Motor neuron (in vitro differentiated cells): Measurements from ENCODE around the gene DPY19L3. TPM values are rescaled to one million over a fixed set of nuclear protein-coding genes. Genes with fewer than 3 reads are reported as not detected.
"Not testable (repeated sequence)": the region's sequence is repeated elsewhere in the genome, so short reads cannot be mapped to it uniquely, and the experiment has no call there.

Source experiments
- ATAC-seq, 8 experiments: fragments of 200-7000 bp; cut with Tn5 transposase; replicated peaks in 6 of 8; 2 replicates each; pipeline ENCODE4 v1.8.0; 2021; ENCODE audit warnings: mild to moderate bottlenecking in 8 of 8, moderate library complexity in 8 of 8
- H3K27ac ChIP-seq, 2 donors: fragments of 250-450 bp; sonication (Bioruptor Pico); 2 replicates each; pipeline ENCODE4 v1.9.0; 2021; ENCODE audit warnings: antibody characterized with exemption in 2 of 2, mild to moderate bottlenecking in 2 of 2, moderate library complexity in 1 of 2
- H3K4me1 ChIP-seq, 2 donors: fragments of 250-450 bp; sonication (Bioruptor Pico); replicated peaks in 1 of 2; 2 replicates each; pipeline ENCODE4 v1.6.1; 2021; ENCODE audit warnings: antibody characterized with exemption in 2 of 2, mild to moderate bottlenecking in 2 of 2, moderate library complexity in 1 of 2
- H3K4me3 ChIP-seq, 5 donors: fragments of 250-450 bp; sonication (Bioruptor Pico); 2 replicates each; pipeline ENCODE4 v1.9.0; 2021; ENCODE audit warnings: antibody characterized with exemption in 5 of 5, mild to moderate bottlenecking in 5 of 5, moderate library complexity in 4 of 5
- WGBS, 10 experiments: fragments of 450-650 bp; shearing (Covaris generic); methylation state at CpG; one replicate each; pipeline ENCODE4 v1.0.0; 2022; 5-methylcytosine and 5-hydroxymethylcytosine counted together
- in situ Hi-C, 9 experiments: fragments of 400-800 bp; cut with MboI; loops; one replicate each; pipeline ENCODE4 v1.15.0; 2021; ENCODE audit warnings: low sequenced_read_pairs in 9 of 9, low pct_unique_long_range_greater_than_20kb in 2 of 9; ENCODE audit not compliant: unreplicated experiment in 9 of 9
- total RNA-seq, 8 experiments: library from RNA; unstranded; fragments of 300-600 nt; gene quantifications; 2 replicates each; pipeline versions ENCODE4 v1.2.3 to v1.2.4, GENCODE V29; 2022

Gene DPY19L3
- total RNA-seq, 8 experiments from 2014 or later, result 22.2 to 69.3 (median 36.3) TPM

GRCh38 chr19:32372726-32373517, 32.6 kb upstream of the DPY19L3 start:
- H3K27ac ChIP-seq, result no peak overlapping the region
- peak in 2 of 8 experiments; percentile 5 to 14 for ATAC-seq

GRCh38 chr19:32373585-32374295, 31.8 kb upstream of the DPY19L3 start:
- H3K4me3 ChIP-seq, result no peak overlapping the region
- WGBS, 10 experiments, result 8 to 56% (median 30%) methylated on average over 2 to 10 of the region's 10 CpGs

More at GRCh38 chr19:32372726-32373517, 32.6 kb upstream of the DPY19L3 start:
- H3K4me1 ChIP-seq, result no peaks in the 10 kb centered on the region
- 20 to 96% (median 81%) methylated on average over 1 to 6 of the region's 7 CpGs; no CpG with 5 or more reads in 3 of the 10 experiments for WGBS, 10 experiments
- in situ Hi-C loops, result no loop called here
- H3K4me3 ChIP-seq, result no peak overlapping the region

GRCh38 chr19:32374362-32374761, 31.2 kb upstream of the DPY19L3 start:
- H3K4me3 ChIP-seq, in situ Hi-C loops, H3K4me1 ChIP-seq, H3K27ac ChIP-seq, ATAC-seq: not testable (repeated sequence)
- 79 to 100% (median 100%) methylated on average over 1 to 3 of the region's 3 CpGs; no CpG with 5 or more reads in 3 of the 10 experiments for WGBS, 10 experiments

More at GRCh38 chr19:32373585-32374295, 31.8 kb upstream of the DPY19L3 start:
- H3K4me1 ChIP-seq, result no peaks in the 10 kb centered on the region
- in situ Hi-C loops, result no loop called here
- ATAC-seq, result peak; percentile 91 to 100 (median 99)
- H3K27ac ChIP-seq, result no peak overlapping the region

- H3K4me3 ChIP-seq, ATAC-seq, H3K4me1 ChIP-seq, H3K27ac ChIP-seq, in situ Hi-C loops: not testable (repeated sequence)
- WGBS, 10 experiments, result 87 to 100% (median 94%) methylated on average over 1 to 5 of the region's 9 CpGs; no CpG with 5 or more reads in 2 of the 10 experiments
These were observed 28.5 kb upstream of the DPY19L3 start for GRCh38 chr19:32377088-32377487.

DNA sequence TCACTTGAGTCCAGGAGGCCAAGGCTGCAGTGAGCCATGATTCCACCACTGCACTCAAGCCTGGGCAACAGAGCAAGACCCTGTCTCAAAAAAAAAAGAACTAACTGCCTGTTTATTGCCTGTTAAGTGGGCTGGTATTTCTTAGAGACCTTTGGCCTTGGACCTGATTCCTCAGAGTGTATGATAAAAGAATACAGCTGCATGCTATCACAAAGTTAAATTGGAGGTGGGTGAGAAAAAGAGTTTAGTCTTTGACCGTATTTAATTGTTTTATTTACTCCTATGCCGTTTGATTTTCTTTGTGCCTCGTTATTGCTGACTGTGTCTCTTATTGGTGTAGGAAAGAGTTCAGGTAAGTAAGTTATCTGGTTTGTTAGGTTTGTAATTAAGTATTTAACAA, 25.3 kb upstream of the DPY19L3 start:
- WGBS, 10 experiments, result 90 to 100% (median 100%) methylated on average over 1 to 3 of the region's 3 CpGs; no CpG with 5 or more reads in 1 of the 10 experiments
- Histone ChIP-seq H3K4me3 (no peak overlapping the region), H3K4me1 (no peaks in the 10 kb centered on the region), H3K27ac (no peak overlapping the region)
- in situ Hi-C loops, result no loop called here
- ATAC-seq, result no peak

- in situ Hi-C loops, result no loop called here
- no peak overlapping the region for H3K27ac ChIP-seq
- H3K4me1 ChIP-seq, result peaks cover 0 to 5% of the 10 kb centered on the region in 2 donors
- WGBS, 10 experiments, result 24 to 95% (median 59%) methylated on average over 2 to 7 of the region's 7 CpGs
- ATAC-seq, result peak; percentile 23 to 99 (median 95)
- no peak overlapping the region for H3K4me3 ChIP-seq
These were observed 17.7 kb upstream of the DPY19L3 start for GRCh38 chr19:32387701-32388392.

- in situ Hi-C loops, result no loop called here
- H3K4me3 ChIP-seq, result no peak overlapping the region
- peak in 5 of 8 experiments; percentile 25 to 64 (median 36) for ATAC-seq
- peaks cover 0 to 5% of the 10 kb centered on the region in 2 donors for H3K4me1 ChIP-seq
- H3K27ac ChIP-seq, result no peak overlapping the region
- WGBS, 10 experiments, result 46 to 100% (median 87%) methylated on average over 1 to 3 of the region's 3 CpGs; no CpG with 5 or more reads in 1 of the 10 experiments
These were observed 17.1 kb upstream of the DPY19L3 start for GRCh38 chr19:32388393-32388855.

DNA sequence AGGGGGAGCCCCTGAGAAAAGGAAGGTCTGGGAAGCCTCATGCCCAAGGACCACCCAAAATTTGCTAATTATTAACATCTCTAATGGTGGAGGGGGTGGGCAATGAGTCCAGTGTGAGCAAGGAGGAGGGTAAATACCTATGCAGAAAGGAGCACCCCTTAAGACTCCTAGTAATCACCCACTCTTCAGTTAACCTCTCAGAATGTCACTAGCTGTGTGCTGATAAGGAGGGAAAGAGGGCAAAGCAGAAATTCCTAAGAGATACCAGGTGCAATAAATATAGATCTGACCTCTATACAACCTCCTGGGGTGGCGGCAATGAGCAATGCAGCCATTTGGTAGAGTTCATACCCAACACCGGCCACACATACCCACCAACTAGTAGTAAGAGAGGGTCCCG, 12.7 kb upstream of the DPY19L3 start:
- in situ Hi-C loops, result no loop called here

DNA sequence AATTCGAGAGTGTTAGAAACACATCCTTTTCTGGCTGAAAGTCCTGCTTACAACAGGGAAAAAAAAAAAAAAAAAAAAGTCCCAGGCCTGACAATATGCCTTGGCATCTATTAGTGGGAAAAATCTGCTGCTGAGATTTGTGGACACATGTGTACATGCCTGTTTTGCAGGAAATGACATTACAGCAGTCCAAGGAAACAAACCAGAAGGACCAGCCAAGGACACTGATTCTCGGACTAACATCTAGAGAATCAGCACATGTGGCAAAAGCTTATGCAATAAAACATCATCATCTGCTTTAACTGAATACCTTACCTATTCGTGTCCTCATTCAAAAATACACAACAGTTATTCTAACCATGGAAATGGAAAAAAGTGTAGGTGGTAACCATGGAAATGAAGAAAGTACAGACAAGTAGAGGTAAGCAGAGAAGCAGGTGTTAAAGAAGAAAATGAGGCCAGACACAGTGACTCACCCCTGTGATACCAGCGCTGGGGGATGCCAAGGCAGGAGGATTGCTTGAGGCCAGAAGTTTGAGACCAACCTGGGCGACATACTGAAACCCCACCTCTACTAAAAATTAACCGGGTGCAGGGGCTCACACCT, 9.4 kb upstream of the DPY19L3 start:
- ATAC-seq, result no peak
- whole genome bisulfite sequencing, 10 experiments, result 38 to 95% (median 80%) methylated on average over 1 to 5 of the region's 6 CpGs; no CpG with 5 or more reads in 1 of the 10 experiments
- H3K4me1 ChIP-seq, result no peaks in the 10 kb centered on the region

More for the DNA sequence above, 12.7 kb upstream of the DPY19L3 start:
- ATAC-seq, result no peak
- peaks cover 0 to 5% of the 10 kb centered on the region in 2 donors for H3K4me1 ChIP-seq
- no peak overlapping the region for H3K27ac ChIP-seq
- 72 to 100% (median 91%) methylated on average over 1 to 3 of the region's 3 CpGs; no CpG with 5 or more reads in 6 of the 10 experiments for WGBS, 10 experiments
- no peak overlapping the region for H3K4me3 ChIP-seq

DNA sequence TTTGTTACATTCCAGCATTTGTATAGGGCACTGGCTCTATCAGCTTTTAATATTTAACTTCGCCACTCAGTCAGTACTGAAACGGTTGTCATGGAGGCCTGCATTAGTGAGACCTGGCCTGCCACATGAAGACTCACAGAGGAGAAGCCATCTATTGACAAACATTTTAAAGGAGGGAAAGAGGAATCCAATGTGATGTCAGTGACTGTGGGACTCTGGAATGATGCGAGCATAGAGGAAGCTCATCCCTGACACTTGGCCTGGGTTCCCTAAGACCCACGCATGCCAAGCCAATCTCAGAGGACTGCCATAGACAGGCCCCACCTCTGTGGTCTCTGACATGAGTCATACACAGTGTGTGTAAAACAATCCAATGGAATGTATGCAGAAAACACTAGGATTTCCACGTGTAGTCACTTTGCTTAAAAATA, 7.9 kb upstream of the DPY19L3 start:
- WGBS, 10 experiments, result 0 to 100% (median 47%) methylated on average over 1 to 5 of the region's 5 CpGs; no CpG with 5 or more reads in 2 of the 10 experiments
- Histone ChIP-seq H3K4me3 (no peak overlapping the region), H3K27ac (no peak overlapping the region), H3K4me1 (no peaks in the 10 kb centered on the region)
- in situ Hi-C loops, result no loop called here
- peak in 5 of 8 experiments; percentile 55 to 100 (median 68) for ATAC-seq

More for the DNA sequence above, 9.4 kb upstream of the DPY19L3 start:
- H3K4me3 ChIP-seq, result no peak overlapping the region
- H3K27ac ChIP-seq, result no peak overlapping the region
- in situ Hi-C loops, result no loop called here

GRCh38 chr19:32401992-32402391, 3.6 kb upstream of the DPY19L3 start:
- in situ Hi-C loops, result no loop called here
- Histone ChIP-seq H3K4me3 (no peak overlapping the region), H3K27ac (no peak overlapping the region), H3K4me1 (peaks cover 17 to 22% of the 10 kb centered on the region in 2 donors)
- ATAC-seq, result no peak
- 33 to 100% (median 88%) methylated on average over 1 of the region's 1 CpG for WGBS, 10 experiments

DNA sequence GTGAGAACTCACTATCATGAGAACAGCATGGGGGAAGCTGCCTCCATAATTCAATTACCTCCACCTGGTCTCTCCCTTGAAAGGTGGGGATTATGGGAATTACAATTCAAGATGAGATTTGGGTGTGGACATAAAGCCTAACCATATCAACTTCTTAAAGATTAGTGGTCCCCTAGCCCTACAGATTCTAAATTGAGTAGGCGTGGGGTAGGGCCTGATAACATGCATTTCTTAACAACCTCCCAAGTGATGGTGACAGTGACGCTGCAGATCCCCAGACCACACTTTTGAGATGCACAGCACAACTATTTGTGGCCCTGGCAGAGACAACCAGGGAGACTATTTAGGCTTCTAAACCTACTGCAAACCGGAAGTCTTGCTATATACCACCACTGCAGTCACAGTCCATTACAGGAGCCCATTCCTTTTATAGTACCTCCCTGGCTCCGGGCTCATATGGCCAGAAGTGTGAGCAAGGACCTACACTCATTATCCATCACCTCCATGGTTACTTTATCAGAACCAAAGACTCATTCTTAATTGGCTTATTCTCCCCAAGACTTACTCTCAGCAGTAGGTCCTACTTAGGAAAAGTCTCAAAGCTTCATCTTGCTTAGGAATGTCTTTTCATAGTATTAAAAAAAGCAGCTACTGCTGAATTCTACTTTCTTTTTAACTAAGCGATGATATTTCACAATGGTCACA, 2.1 kb upstream of the DPY19L3 start:
- no peak for ATAC-seq
- H3K4me3 ChIP-seq, result peak overlapping the region; percentile 80 to 98 (median 93)
- 79 to 100% (median 87%) methylated on average over 1 to 4 of the region's 5 CpGs; no CpG with 5 or more reads in 1 of the 10 experiments for WGBS, 10 experiments
- peaks cover 17 to 26% of the 10 kb centered on the region in 2 donors for H3K4me1 ChIP-seq
- in situ Hi-C loops, result no loop called here
- H3K27ac ChIP-seq, result peak overlapping the region; percentile 97 to 98
